K562 (cell line): ENCODE data around the gene ETDB. TPM values are rescaled to one million over a fixed set of nuclear protein-coding genes. Genes with fewer than 3 reads are reported as not detected.
"Not testable (repeated sequence)": the region's sequence is repeated elsewhere in the genome, so short reads cannot be mapped to it uniquely, and the experiment has no call there.

Experiments used
- ATAC-seq: fragments of 200-7000 bp; cut with Tn5 transposase; 3 replicates; pipeline ENCODE4 v1.9.1; 2020; ENCODE audit warnings: moderate library complexity
- Bru-seq: library from RNA; stranded (reverse); fragments of 400-500 nt; gene quantifications from one replicate; lab custom pipeline; 2021; lab: Mats Ljungman, UMichigan
- BruChase-seq, 2 experiments: library from RNA; stranded (reverse); fragments of 400-500 nt; gene quantifications; one replicate each; lab custom pipeline; 2021; lab: Mats Ljungman, UMichigan
- BruUV-seq: library from RNA; stranded (reverse); fragments of 400-500 nt; replicated peaks from 2 replicates; lab custom pipeline; 2021; lab: Mats Ljungman, UMichigan
- CTCF ChIA-PET: fragments of 300-600 bp; formaldehyde crosslinking; extraction: SDS; loops from one replicate; lab custom pipeline; 2021; ENCODE audit warnings: low intra/inter-chr PET ratio; lab: Yijun Ruan, JAX
- POLR2A ChIA-PET: fragments of 300-600, 350-650 bp; sonication (Branson Sonifier 250); formaldehyde crosslinking; extraction: SDS; loops from one replicate; lab custom pipeline; 2021; ENCODE audit warnings: antibody characterized with exemption, inconsistent platforms; lab: Yijun Ruan, JAX
- DNase-seq, 4 experiments: peaks; one replicate each; pipeline versions ENCODE4 v3.0.0 to v3.0.0-alpha.2; 2011 to 2018; ENCODE audit warnings: low spot score in 3 of 4, mixed read lengths in 3 of 4; ENCODE audit errors: extremely low read depth in 1 of 4
- FAIRE-seq: peaks from 2 replicates; lab custom pipeline; 2011; peaks lifted over from hg19 to GRCh38; lab: Jason Lieb, UNC
- H2AFZ ChIP-seq: 2 replicates; pipeline ENCODE4 v1.6.0; 2011; ENCODE audit warnings: low read depth, low read length, control low read depth, inconsistent platforms
- H3K27ac ChIP-seq: fragments of 200-600 bp; 3 replicates; pipeline ENCODE4 v1.8.0; 2011; ENCODE audit warnings: low read depth, mild to moderate bottlenecking, control low read depth, inconsistent platforms, low read length, moderate library complexity, mixed read lengths; ENCODE audit errors: extremely low read depth
- H3K27me3 ChIP-seq, 2 experiments: fragments of 300-600 bp in 1 of 2; 2 replicates in 1 of 2; 3 replicates in 1 of 2; pipeline versions ENCODE4 v1.6.0 to v1.8.0; 2011; ENCODE audit warnings: inconsistent platforms in 2 of 2, low read length in 2 of 2, mild to moderate bottlenecking in 1 of 2, mixed read lengths in 1 of 2, moderate library complexity in 1 of 2; ENCODE audit not compliant: control insufficient read depth in 2 of 2, insufficient read depth in 2 of 2
- H3K36me3 ChIP-seq: fragments of 300-600 bp; 3 replicates; pipeline ENCODE4 v1.8.0; 2011; ENCODE audit warnings: mild to moderate bottlenecking, low read length, inconsistent platforms; ENCODE audit not compliant: control insufficient read depth, insufficient read depth
- H3K4me1 ChIP-seq, 2 experiments: fragments of 200-600 bp in 1 of 2; replicated peaks in 1 of 2; 2 replicates in 1 of 2; 3 replicates in 1 of 2; pipeline versions ENCODE4 v1.5.1 to v1.8.0; 2011; ENCODE audit warnings: inconsistent platforms in 2 of 2, low read length in 2 of 2, mild to moderate bottlenecking in 1 of 2, mixed read lengths in 1 of 2, moderate library complexity in 1 of 2; ENCODE audit not compliant: control insufficient read depth in 2 of 2, insufficient read depth in 2 of 2
- H3K4me2 ChIP-seq: 2 replicates; pipeline ENCODE4 v1.6.1; 2011; ENCODE audit warnings: low read length, control low read depth, inconsistent platforms, mixed read lengths; ENCODE audit not compliant: insufficient read depth
- H3K4me3 ChIP-seq: fragments of 200-600 bp; sonication (generic), shearing (Covaris generic); 2 replicates; pipeline ENCODE4 v1.5.1; 2016; ENCODE audit warnings: control low read depth, inconsistent platforms
- H3K79me2 ChIP-seq: fragments of 200-600 bp; 3 replicates; pipeline ENCODE4 v1.8.0; 2011; ENCODE audit warnings: low read length, inconsistent platforms; ENCODE audit not compliant: control insufficient read depth, insufficient read depth
- H3K9ac ChIP-seq, 2 experiments: 2 replicates each; pipeline versions ENCODE4 v1.6.0 to v1.6.1; 2011; ENCODE audit warnings: low read depth in 2 of 2, low read length in 2 of 2, control low read depth in 1 of 2, inconsistent platforms in 1 of 2, mild to moderate bottlenecking in 1 of 2, mixed read lengths in 1 of 2; ENCODE audit not compliant: insufficient read depth in 1 of 2
- H3K9me1 ChIP-seq: one replicate; pipeline ENCODE4 v1.6.0; 2011; ENCODE audit warnings: inconsistent platforms, mild to moderate bottlenecking, low read length, moderate library complexity; ENCODE audit not compliant: control insufficient read depth, insufficient read depth
- H3K9me3 ChIP-seq: replicated peaks from 2 replicates; pipeline ENCODE4 v1.5.1; 2011; ENCODE audit warnings: low read depth, low read length, inconsistent platforms; ENCODE audit not compliant: control insufficient read depth, insufficient read depth
- H4K20me1 ChIP-seq: replicated peaks from 2 replicates; pipeline ENCODE4 v1.6.1; 2011; ENCODE audit warnings: low read length, inconsistent platforms, mixed read lengths; ENCODE audit not compliant: control insufficient read depth, insufficient read depth
- MEIS2 ChIP-seq: fragments of 450-650 bp; IDR thresholded peaks from 2 replicates; pipeline ENCODE4 v1.6.1; 2014; ENCODE audit warnings: mild to moderate bottlenecking; ENCODE audit not compliant: partially characterized antibody
- PBX2 ChIP-seq, 2 experiments: IDR thresholded peaks in 1 of 2; conservative IDR thresholded peaks in 1 of 2; 2 replicates each; pipeline ENCODE4 v1.6.1; 2016; ENCODE audit warnings: low read depth in 2 of 2, mild to moderate bottlenecking in 1 of 2, missing compliant biosample characterization in 1 of 2, missing genetic modification characterization in 1 of 2, moderate library complexity in 1 of 2
- PKNOX1 ChIP-seq: fragments of 450-650 bp; IDR thresholded peaks from 2 replicates; pipeline ENCODE4 v1.6.1; 2016
- WGBS: fragments of 100-300 bp; shearing (Covaris generic); methylation state at CpG from one replicate; pipeline ENCODE4 v1.1.6; 2016; ENCODE audit warnings: low coverage, mixed read lengths; ENCODE audit not compliant: insufficient coverage; ENCODE audit errors: missing lambda C conversion rate; 5-methylcytosine and 5-hydroxymethylcytosine counted together
- in situ Hi-C: fragments of 300-500 bp; cut with MboI; formaldehyde crosslinking; loops from 4 replicates; pipeline ENCODE4 v1.15.0; 2018; ENCODE audit warnings: inconsistent platforms, mixed read lengths
- intact Hi-C: fragments of 100-400 bp; cut with micrococcal nuclease; formaldehyde crosslinking; loops from 2 replicates; pipeline ENCODE4 v1.14.2; 2022
- long read RNA-seq, 3 experiments: library from polyadenylated mRNA in 2 of 3; library from RNA in 1 of 3; unstranded in 2 of 3; stranded (forward) in 1 of 3; transcript quantifications; one replicate each; pipeline ENCODE4 v2.0.0, GENCODE V29; 2019 to 2022
- polyA minus RNA-seq, 3 experiments: library from RNA; depleted of rRNA, polyadenylated mRNA; stranded (reverse); fragments of >200 nt; gene quantifications; 2 replicates each; pipeline ENCODE4 v1.2.3, GENCODE V29; 2011
- polyA plus RNA-seq, 8 experiments: library from polyadenylated mRNA; depleted of rRNA in 4 of 8; stranded (reverse) in 5 of 8; unstranded in 3 of 8; fragments of >200 nt; fragmentation: Nextera tagmentation in 2 of 8; fragmentation: Illumina TruSeq in 1 of 8; extraction: Ambion mirVana in 2 of 8; extraction: Trizol in 1 of 8; gene quantifications; 2 replicates each; pipeline versions ENCODE4 v1.2.1 to v1.2.3, GENCODE V29; 2011 to 2014; ENCODE audit warnings: inconsistent platforms in 1 of 8, missing spikeins in 1 of 8
- total RNA-seq, 7 experiments: library from RNA; depleted of rRNA in 6 of 7; stranded (reverse); fragments of >200 nt in 6 of 7; fragmentation: Illumina TruSeq in 2 of 7; extraction: Trizol in 2 of 7; gene quantifications; 2 replicates each; pipeline versions ENCODE4 v1.2.1 to v1.2.3, GENCODE V29; 2011 to 2021; ENCODE audit warnings: low replicate concordance in 1 of 7

ETDB gene
- total RNA-seq (2011; cell fraction: chromatin; rRNA removed; ENCODE audit: low replicate concordance), result not detected in 2 replicates
- not detected in 2 replicates for total RNA-seq (2011; cell fraction: nucleolus; rRNA removed)
- not detected in 2 replicates for total RNA-seq (2011; cell fraction: nucleoplasm; rRNA removed)
- total RNA-seq (2014; rRNA removed) (not detected in 2 replicates), total RNA-seq (2014; rRNA removed; fragmentation: Illumina TruSeq; extraction: Trizol) (not detected in 2 replicates), total RNA-seq (2015; rRNA removed; fragmentation: Illumina TruSeq; extraction: Trizol) (not detected in 2 replicates), total RNA-seq (2021) (not detected in 2 replicates), polyA plus RNA-seq (2011; rRNA removed) (not detected in 2 replicates), polyA plus RNA-seq (2014; fragmentation: Illumina TruSeq; extraction: Trizol) (not detected in 2 replicates), polyA plus RNA-seq (2014; fragmentation: Nextera tagmentation; extraction: Ambion mirVana) (not detected), polyA plus RNA-seq (2014; rRNA removed) (not detected in 2 replicates), polyA minus RNA-seq (2011; rRNA and poly(A)+ RNA removed) (not detected in 2 replicates), Bru-seq, nascent RNA (not detected), BruChase-seq, experiment 1, labeled RNA remaining after a 2-hour chase (not detected), BruChase-seq, experiment 2, labeled RNA remaining after a 6-hour chase (not detected)
- not detected in 2 replicates for polyA plus RNA-seq (2011; cell fraction: cytosol; rRNA removed)
- not detected in 2 replicates for polyA plus RNA-seq (2011; cell fraction: nucleus; rRNA removed)
- not detected in 2 replicates for polyA plus RNA-seq (2012)
- not detected in 2 replicates for polyA minus RNA-seq (2011; cell fraction: cytosol; rRNA and poly(A)+ RNA removed)
- not detected in 2 replicates for polyA minus RNA-seq (2011; cell fraction: nucleus; rRNA and poly(A)+ RNA removed)
- long read RNA-seq, experiment 1, result 0 reads
- long read RNA-seq, experiment 2, result 0 reads
- long read RNA-seq, experiment 3, result 0 reads

GRCh38 chrX:135120056-135120576, at the start of gene ETDB:
Gene ETDB (minus strand): TSS chrX:135120526. CDS start chrX:135119261, 1,265 bp downstream.
- FAIRE-seq, result peak; percentile 23
- H3K9me1 ChIP-seq, CTCF ChIA-PET, ATAC-seq, H3K9ac ChIP-seq, BruUV-seq, DNase-seq, H3K27ac ChIP-seq, H3K4me2 ChIP-seq, H4K20me1 ChIP-seq, H3K9me3 ChIP-seq, H3K79me2 ChIP-seq, H2AFZ ChIP-seq, H3K36me3 ChIP-seq, H3K4me3 ChIP-seq, H3K4me1 ChIP-seq, POLR2A ChIA-PET, intact Hi-C loops, H3K27me3 ChIP-seq: not testable (repeated sequence)
- in situ Hi-C loops, result loop anchor here (25.0 kb wide), 1 partner anchor 92 kb away; no protein-coding TSS in a partner anchor
- WGBS, result no CpG with 5 or more reads among the region's 1 CpG

- H3K4me1 ChIP-seq; H3K4me3 ChIP-seq; intact Hi-C loops; H3K4me2 ChIP-seq; H3K9me1 ChIP-seq; POLR2A ChIA-PET; CTCF ChIA-PET; BruUV-seq; ATAC-seq; H3K9me3 ChIP-seq; H3K9ac ChIP-seq; H2AFZ ChIP-seq; H4K20me1 ChIP-seq; H3K27me3 ChIP-seq; TF ChIP-seq PBX2 (CRISPR knock-in tag; IDR thresholded peaks at IDR 0.05; ENCODE audit: low read depth): not testable (repeated sequence)
- peaks cover 23% of the 10 kb centered on the region for H3K36me3 ChIP-seq
- WGBS, result 25% methylated on average over 2 of the region's 3 CpGs
- peak; percentile 51; the same call in 1 of the 2 replicates for TF ChIP-seq PBX2 (tag; conservative IDR thresholded peaks at IDR 0.05; ENCODE audit: low read depth)
- TF ChIP-seq MEIS2, result peak; percentile 66
- TF ChIP-seq PKNOX1, result peak; percentile 50; the same call in 1 of the 2 replicates
- TF ChIP-seq, all 486 proteins: peak for 3; not testable (repeated sequence) for 483
- FAIRE-seq, result peak; percentile 54
- in situ Hi-C loops, DNase-seq, H3K27ac ChIP-seq: not testable (repeated sequence)
- H3K79me2 ChIP-seq, result peaks cover 40% of the 10 kb centered on the region
These were observed 49.2 kb upstream of the ETDB start for GRCh38 chrX:135169534-135169933.
